ENCODE measurements around the gene TRIM59. TPM values are rescaled to one million over a fixed set of nuclear protein-coding genes. Genes with fewer than 3 reads are reported as not detected.

Gene TRIM59
- total RNA-seq, 2 donors from 2014 or later: 0.15 to 0.79 TPM

DNA sequence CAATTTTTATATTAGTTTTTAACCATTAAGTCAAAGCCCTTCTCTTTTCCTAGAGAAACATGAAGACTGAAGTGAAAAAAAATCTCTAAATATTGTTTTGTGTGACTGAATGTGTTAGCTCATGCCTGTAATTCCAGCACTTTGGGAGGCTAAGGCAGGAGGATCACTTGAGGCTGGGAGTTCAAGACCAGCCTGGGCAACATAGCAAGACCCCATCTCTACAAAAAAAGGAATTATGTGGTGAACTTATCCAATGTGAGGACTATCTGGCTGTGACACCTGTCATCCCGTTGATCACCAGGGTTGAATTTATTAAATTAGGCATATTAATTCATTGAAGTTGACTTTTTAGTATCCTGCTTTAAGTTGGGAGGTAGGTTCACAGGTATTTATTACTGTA lies 37.1 kb downstream of the TRIM59 start:
- DNase-seq (ENCODE audit: low spot score): no peak
- peaks cover 3% of the 10 kb centered on the region for H3K36me3 ChIP-seq
- H3K4me3 ChIP-seq: no peak overlapping the region
- no peak overlapping the region for H3K27ac ChIP-seq
- no peaks in the 10 kb centered on the region for H3K4me1 ChIP-seq
- H3K27me3 ChIP-seq: no peaks in the 10 kb centered on the region
- TF ChIP-seq, protein P1, sequence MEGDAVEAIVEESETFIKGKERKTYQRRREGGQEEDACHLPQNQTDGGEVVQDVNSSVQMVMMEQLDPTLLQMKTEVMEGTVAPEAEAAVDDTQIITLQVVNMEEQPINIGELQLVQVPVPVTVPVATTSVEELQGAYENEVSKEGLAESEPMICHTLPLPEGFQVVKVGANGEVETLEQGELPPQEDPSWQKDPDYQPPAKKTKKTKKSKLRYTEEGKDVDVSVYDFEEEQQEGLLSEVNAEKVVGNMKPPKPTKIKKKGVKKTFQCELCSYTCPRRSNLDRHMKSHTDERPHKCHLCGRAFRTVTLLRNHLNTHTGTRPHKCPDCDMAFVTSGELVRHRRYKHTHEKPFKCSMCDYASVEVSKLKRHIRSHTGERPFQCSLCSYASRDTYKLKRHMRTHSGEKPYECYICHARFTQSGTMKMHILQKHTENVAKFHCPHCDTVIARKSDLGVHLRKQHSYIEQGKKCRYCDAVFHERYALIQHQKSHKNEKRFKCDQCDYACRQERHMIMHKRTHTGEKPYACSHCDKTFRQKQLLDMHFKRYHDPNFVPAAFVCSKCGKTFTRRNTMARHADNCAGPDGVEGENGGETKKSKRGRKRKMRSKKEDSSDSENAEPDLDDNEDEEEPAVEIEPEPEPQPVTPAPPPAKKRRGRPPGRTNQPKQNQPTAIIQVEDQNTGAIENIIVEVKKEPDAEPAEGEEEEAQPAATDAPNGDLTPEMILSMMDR (IDR thresholded peaks at IDR 0.05): no peak
- H3K9me3 ChIP-seq: no peaks in the 10 kb centered on the region

- H3K36me3 ChIP-seq: no peaks in the 10 kb centered on the region
- H3K27me3 ChIP-seq: no peaks in the 10 kb centered on the region
- H3K27ac ChIP-seq: no peak overlapping the region
Observed at GRCh38 chr3:160409812-160410610, 39.6 kb downstream of the TRIM59 start.

GRCh38 chr3:160403796-160404470 lies 45.7 kb downstream of the TRIM59 start:
- no peak overlapping the region for H3K27ac ChIP-seq
- TF ChIP-seq, protein P1 (IDR thresholded peaks at IDR 0.05): no peak
- DNase-seq (ENCODE audit: low spot score): no peak
- H3K36me3 ChIP-seq: no peaks in the 10 kb centered on the region
- H3K4me3 ChIP-seq: no peak overlapping the region
- H3K4me1 ChIP-seq: peaks cover 0 to 16% of the 10 kb centered on the region in 2 donors
- H3K9me3 ChIP-seq: no peaks in the 10 kb centered on the region
- H3K27me3 ChIP-seq: no peaks in the 10 kb centered on the region

More at GRCh38 chr3:160409812-160410610, 39.6 kb downstream of the TRIM59 start:
- DNase-seq (ENCODE audit: low spot score): no peak
- Histone ChIP-seq H3K4me3 (no peak overlapping the region), H3K4me1 (no peaks in the 10 kb centered on the region), H3K9me3 (no peaks in the 10 kb centered on the region)
- TF ChIP-seq, protein P1 (IDR thresholded peaks at IDR 0.05): no peak

DNA sequence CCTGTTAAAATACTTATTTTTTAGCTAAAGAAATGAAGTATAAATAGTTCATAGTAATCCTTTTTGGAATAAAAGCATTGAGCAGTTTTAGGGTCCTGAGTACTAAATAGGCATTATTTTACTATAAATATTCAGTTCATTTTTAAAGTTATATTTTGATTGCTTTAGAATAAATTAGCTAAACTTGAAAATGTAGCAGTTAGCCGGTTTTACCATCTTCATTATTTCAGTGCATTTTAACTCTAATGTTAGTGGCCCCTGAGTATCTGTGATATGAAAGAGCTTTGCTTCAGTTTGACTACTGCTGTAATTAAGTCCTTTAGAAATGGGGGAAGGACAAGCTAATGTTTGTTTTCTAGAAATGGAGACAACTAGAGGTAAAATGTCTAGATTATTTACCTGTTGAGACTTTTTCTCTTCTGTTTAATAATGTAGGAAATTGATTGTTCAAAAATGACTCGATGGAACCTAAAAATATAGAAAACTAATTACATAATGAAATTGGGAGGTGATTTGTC lies 46.5 kb downstream of the TRIM59 start:
- Histone ChIP-seq H3K9me3 (no peaks in the 10 kb centered on the region), H3K27ac (no peak overlapping the region), H3K4me1 (peaks cover 0 to 22% of the 10 kb centered on the region in 2 donors), H3K27me3 (no peaks in the 10 kb centered on the region), H3K36me3 (no peaks in the 10 kb centered on the region), H3K4me3 (peak overlapping the region in 1 of 2 donors; percentile 1)
- TF ChIP-seq, protein P1 (IDR thresholded peaks at IDR 0.05): no peak
- DNase-seq (ENCODE audit: low spot score): no peak

GRCh38 chr3:160402221-160403027 lies 47.2 kb downstream of the TRIM59 start:
- Histone ChIP-seq H3K9me3 (no peaks in the 10 kb centered on the region), H3K36me3 (no peaks in the 10 kb centered on the region), H3K4me1 (peaks cover 0 to 25% of the 10 kb centered on the region in 2 donors), H3K4me3 (peak overlapping the region in 1 of 2 donors; percentile 73), H3K27me3 (no peaks in the 10 kb centered on the region), H3K27ac (no peak overlapping the region)
- no peak for DNase-seq (ENCODE audit: low spot score)
- TF ChIP-seq, protein P1 (IDR thresholded peaks at IDR 0.05): no peak

Measured in right atrium auricular region (tissue), 2 donors.